HFFc6 (cell line): ENCODE measurements around the gene LINC01488. TPM values are rescaled to one million over a fixed set of nuclear protein-coding genes. Genes with fewer than 3 reads are reported as not detected.

Experiments used
- DNase-seq: peaks from one replicate; pipeline ENCODE4 v3.0.0-alpha.2; 2018
- H3K27ac Mint-ChIP-seq: 2 replicates; pipeline ENCODE4 v1.8.0; 2020; ENCODE audit warnings: mild to moderate bottlenecking, mixed read lengths
- H3K27me3 Mint-ChIP-seq: 2 replicates; pipeline ENCODE4 v1.8.0; 2021; ENCODE audit warnings: mild to moderate bottlenecking, moderate library complexity, mixed read lengths; ENCODE audit not compliant: insufficient read depth
- H3K36me3 Mint-ChIP-seq: 2 replicates; pipeline ENCODE4 v1.8.0; 2021; ENCODE audit warnings: low read depth, mixed read lengths
- H3K4me1 Mint-ChIP-seq: 2 replicates; pipeline ENCODE4 v1.8.0; 2020; ENCODE audit warnings: low read depth, mixed read lengths
- H3K4me3 Mint-ChIP-seq: 2 replicates; pipeline ENCODE4 v1.8.0; 2020; ENCODE audit warnings: mild to moderate bottlenecking, moderate library complexity, mixed read lengths
- H3K9me3 Mint-ChIP-seq: 2 replicates; pipeline ENCODE4 v1.8.0; 2020; ENCODE audit warnings: mild to moderate bottlenecking, mixed read lengths
- CTCF ChIP-seq: fragments of 200-600 bp; sonication (generic); IDR thresholded peaks from 2 replicates; pipeline ENCODE4 v1.5.0; 2021; ENCODE audit warnings: antibody characterized with exemption, mild to moderate bottlenecking
- total RNA-seq, 6 experiments: library from RNA; stranded (reverse); fragmentation: NEBNext Ultra II Directional; extraction: Animal tissue kit (Norgen Biotek cat#: 25700); gene quantifications; 2 replicates in 1 of 6; 3 replicates in 5 of 6; pipeline ENCODE4 v1.2.3, GENCODE V29; 2021

Gene LINC01488
- total RNA-seq, 6 experiments from 2014 or later: not detected

GRCh38 chr11:69512790-69513189, 31.3 kb downstream of the LINC01488 start:
- Mint-ChIP-seq H3K27ac (no peak overlapping the region), H3K4me3 (no peak overlapping the region), H3K4me1 (peaks cover 49% of the 10 kb centered on the region), H3K9me3 (peaks cover 12% of the 10 kb centered on the region), H3K36me3 (peaks cover 19% of the 10 kb centered on the region), H3K27me3 (peaks cover 4% of the 10 kb centered on the region)
- no peak for DNase-seq
- TF ChIP-seq CTCF: no peak

GRCh38 chr11:69513196-69513595, 31.7 kb downstream of the LINC01488 start:
- Mint-ChIP-seq H3K4me1 (peaks cover 53% of the 10 kb centered on the region), H3K27me3 (peaks cover 4% of the 10 kb centered on the region), H3K27ac (no peak overlapping the region), H3K9me3 (peaks cover 14% of the 10 kb centered on the region), H3K4me3 (no peak overlapping the region), H3K36me3 (peaks cover 21% of the 10 kb centered on the region)
- no peak for DNase-seq
- no peak for TF ChIP-seq CTCF

DNA sequence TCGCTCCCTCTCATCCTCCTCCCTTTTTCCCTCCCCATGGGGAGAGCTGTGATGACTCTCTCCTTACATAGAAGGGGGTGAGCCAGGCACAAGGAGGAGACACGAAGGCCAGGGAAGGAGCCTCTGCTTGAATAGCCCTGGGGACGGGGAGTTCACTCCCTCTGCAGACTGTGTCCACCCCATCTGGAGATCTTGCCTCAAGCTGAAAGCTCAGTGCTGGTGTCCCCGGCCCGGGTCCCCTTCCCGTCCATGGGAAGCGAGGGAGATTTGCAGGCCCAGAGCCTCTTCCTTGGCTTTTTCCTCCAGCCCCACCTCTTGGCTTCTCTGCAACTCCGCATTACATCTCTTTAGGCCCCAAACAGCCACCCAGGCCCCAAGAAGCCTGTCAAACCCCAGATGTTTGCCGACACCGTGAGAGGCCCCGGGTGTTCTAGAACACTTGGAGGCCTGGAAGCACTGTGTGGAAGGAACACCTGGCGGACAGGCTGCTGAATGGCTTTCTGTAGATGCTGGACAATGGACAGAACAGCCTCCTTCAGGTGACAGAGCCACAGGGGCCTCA, 32.3 kb downstream of the LINC01488 start:
- peaks cover 57% of the 10 kb centered on the region for H3K4me1 Mint-ChIP-seq
- peaks cover 26% of the 10 kb centered on the region for H3K36me3 Mint-ChIP-seq
- H3K4me3 Mint-ChIP-seq: no peak overlapping the region
- no peak for DNase-seq
- no peak overlapping the region for H3K27ac Mint-ChIP-seq
- peaks cover 4% of the 10 kb centered on the region for H3K27me3 Mint-ChIP-seq
- peaks cover 19% of the 10 kb centered on the region for H3K9me3 Mint-ChIP-seq
- TF ChIP-seq CTCF: no peak

DNA sequence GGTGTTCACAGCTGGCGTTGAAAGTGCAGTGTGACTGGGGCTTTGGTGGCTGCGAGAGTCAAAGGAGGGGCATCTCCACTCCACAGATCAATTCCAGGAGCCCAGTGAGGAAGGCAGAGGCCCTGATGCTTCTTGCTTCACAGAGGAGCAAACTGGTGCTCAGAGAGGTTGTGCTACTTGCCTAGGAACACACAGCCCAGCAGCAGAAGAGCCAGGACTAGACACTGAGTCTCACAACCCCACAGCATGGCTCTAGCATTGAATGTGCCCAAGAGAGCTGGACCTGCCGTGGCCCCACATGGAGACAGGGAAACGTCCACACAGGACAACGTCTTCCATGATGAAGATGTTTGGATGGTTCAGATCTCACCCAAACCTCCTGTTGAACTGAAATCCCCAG, 33.3 kb downstream of the LINC01488 start:
- peaks cover 4% of the 10 kb centered on the region for H3K27me3 Mint-ChIP-seq
- no peak for DNase-seq
- H3K27ac Mint-ChIP-seq: no peak overlapping the region
- peaks cover 27% of the 10 kb centered on the region for H3K9me3 Mint-ChIP-seq
- H3K4me1 Mint-ChIP-seq: peaks cover 57% of the 10 kb centered on the region
- no peak overlapping the region for H3K4me3 Mint-ChIP-seq
- TF ChIP-seq CTCF: no peak
- peaks cover 33% of the 10 kb centered on the region for H3K36me3 Mint-ChIP-seq

DNA sequence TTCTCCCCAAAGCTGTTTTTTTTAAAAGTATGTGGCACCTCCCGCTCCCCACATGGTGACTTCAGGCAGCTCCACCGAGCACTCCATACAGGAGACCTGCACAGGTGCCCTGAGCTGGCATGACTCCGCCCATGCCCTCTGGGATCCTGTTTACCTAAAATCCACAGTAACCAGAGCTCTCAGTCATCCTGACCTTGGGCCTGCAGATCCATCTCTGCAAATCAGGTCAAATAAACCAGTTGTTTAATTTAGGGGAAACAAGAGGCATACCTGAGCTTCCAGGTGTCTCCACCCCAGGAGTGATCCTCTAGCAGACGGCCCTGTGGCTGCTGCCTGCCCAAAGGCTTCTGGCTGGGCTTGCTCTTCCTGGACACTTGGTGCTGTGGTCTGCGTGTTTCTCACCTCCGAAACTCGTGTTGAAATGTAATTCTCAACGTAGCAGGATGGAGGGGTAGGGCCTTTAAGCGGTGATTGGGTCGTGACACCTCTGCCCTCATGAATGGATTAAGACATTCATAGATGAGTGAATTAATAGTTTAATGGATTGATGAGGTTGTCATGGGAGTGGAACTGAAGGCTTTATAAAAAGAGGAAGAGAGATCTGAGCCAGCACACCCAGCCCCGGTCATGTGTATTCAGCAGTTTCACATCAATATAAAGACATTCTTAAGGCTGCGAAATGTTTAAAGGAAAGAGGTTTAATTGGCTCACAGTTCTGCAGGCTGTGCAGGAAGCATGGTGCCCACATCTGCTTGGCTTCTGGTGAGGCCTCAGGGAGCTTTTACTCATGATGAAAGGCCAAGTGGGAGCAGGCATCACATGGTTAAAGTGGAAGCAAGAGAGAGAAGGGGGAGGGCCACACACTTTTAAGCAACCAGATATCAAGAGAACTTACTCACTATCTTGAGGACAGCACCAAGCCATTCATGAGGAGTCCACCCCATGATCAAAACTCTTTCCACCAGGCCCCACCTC, 34.1 kb downstream of the LINC01488 start:
- DNase-seq: no peak
- peaks cover 4% of the 10 kb centered on the region for H3K27me3 Mint-ChIP-seq
- peaks cover 27% of the 10 kb centered on the region for H3K9me3 Mint-ChIP-seq
- H3K4me3 Mint-ChIP-seq: no peak overlapping the region
- H3K36me3 Mint-ChIP-seq: peaks cover 33% of the 10 kb centered on the region
- TF ChIP-seq CTCF: no peak
- H3K4me1 Mint-ChIP-seq: peaks cover 58% of the 10 kb centered on the region
- H3K27ac Mint-ChIP-seq: peak overlapping the region; percentile 75; the same call in 1 of the 2 replicates
